GM23248 (cell line): ENCODE results near the gene ZNF710. TPM values are rescaled to one million over a fixed set of nuclear protein-coding genes. Genes with fewer than 3 reads are reported as not detected.

Source experiments
- DNase-seq: peaks from one replicate; pipeline ENCODE4 v3.0.0-alpha.2; 2015
- H2AFZ ChIP-seq: fragments of 200-600 bp; sonication (generic); 2 replicates; pipeline ENCODE4 v1.6.1; 2016; ENCODE audit warnings: antibody characterized with exemption
- H3F3A ChIP-seq: fragments of 200-600 bp; sonication (generic); 2 replicates; pipeline ENCODE4 v1.6.1; 2016; ENCODE audit warnings: mild to moderate bottlenecking, antibody characterized with exemption, mixed run types; ENCODE audit not compliant: insufficient read depth
- H3K27ac ChIP-seq: fragments of 200-600 bp; sonication (generic); 2 replicates; pipeline ENCODE4 v1.5.1; 2016; ENCODE audit warnings: mild to moderate bottlenecking
- H3K27me3 ChIP-seq: fragments of 200-600 bp; sonication (generic); replicated peaks from 2 replicates; pipeline ENCODE4 v1.6.1; 2016; ENCODE audit warnings: mild to moderate bottlenecking; ENCODE audit not compliant: insufficient read depth
- H3K36me3 ChIP-seq: fragments of 200-600 bp; sonication (generic); 2 replicates; pipeline ENCODE4 v1.6.1; 2016; ENCODE audit warnings: low read depth, mild to moderate bottlenecking
- H3K4me1 ChIP-seq: fragments of 200-600 bp; sonication (generic); 2 replicates; pipeline ENCODE4 v1.6.1; 2016; ENCODE audit warnings: mild to moderate bottlenecking; ENCODE audit not compliant: insufficient read depth
- H3K4me2 ChIP-seq: fragments of 200-600 bp; sonication (generic); one replicate; pipeline ENCODE4 v1.6.1; 2016; ENCODE audit warnings: mild to moderate bottlenecking; ENCODE audit not compliant: unreplicated experiment
- H3K4me3 ChIP-seq: fragments of 200-600 bp; sonication (generic); 2 replicates; pipeline ENCODE4 v1.5.1; 2016; ENCODE audit warnings: mild to moderate bottlenecking
- H3K79me2 ChIP-seq: fragments of 200-600 bp; sonication (generic); 2 replicates; pipeline ENCODE4 v1.6.1; 2016; ENCODE audit warnings: mild to moderate bottlenecking; ENCODE audit not compliant: insufficient read depth
- H3K9ac ChIP-seq: fragments of 200-600 bp; sonication (generic); 2 replicates; pipeline ENCODE4 v1.6.1; 2016; ENCODE audit warnings: mild to moderate bottlenecking
- H3K9me2 ChIP-seq: fragments of 200-600 bp; sonication (generic); 2 replicates; pipeline ENCODE4 v1.6.1; 2016; ENCODE audit warnings: mixed run types, mild to moderate bottlenecking, moderate library complexity; ENCODE audit not compliant: insufficient read depth
- H3K9me3 ChIP-seq: fragments of 200-600 bp; sonication (generic); one replicate; pipeline ENCODE4 v1.6.1; 2017; ENCODE audit warnings: low read depth
- H4K20me1 ChIP-seq: fragments of 200-600 bp; sonication (generic); 2 replicates; pipeline ENCODE4 v1.6.0; 2016; ENCODE audit not compliant: insufficient read depth
- EZH2 ChIP-seq: fragments of 200-600 bp; sonication (generic); IDR thresholded peaks from 2 replicates; pipeline ENCODE4 v1.6.1; 2018; ENCODE audit warnings: antibody characterized with exemption, mild to moderate bottlenecking; ENCODE audit not compliant: insufficient read depth, poor library complexity, severe bottlenecking
- EZH2phosphoT487 ChIP-seq: fragments of 200-600 bp; sonication (generic); IDR thresholded peaks from 2 replicates; pipeline ENCODE4 v1.6.1; 2018; ENCODE audit warnings: antibody characterized with exemption, moderate library complexity, mild to moderate bottlenecking, low read depth; ENCODE audit not compliant: insufficient read depth
- WGBS, 2 experiments: methylation state at CpG; one replicate each; pipeline ENCODE4 v1.1.6; 2015 to 2017; ENCODE audit warnings: low lambda C conversion rate in 2 of 2, low coverage in 1 of 2; ENCODE audit errors: missing lambda C conversion rate in 2 of 2; 5-methylcytosine and 5-hydroxymethylcytosine counted together
- in situ Hi-C: fragments of 300-500 bp; cut with MboI; formaldehyde crosslinking; loops from 2 replicates; pipeline ENCODE4 v1.15.0; 2020
- polyA plus RNA-seq: library from polyadenylated mRNA; unstranded; fragments of >200 nt; fragmentation: Nextera tagmentation; extraction: Ambion mirVana; gene quantifications from 2 replicates; pipeline ENCODE4 v1.2.1, GENCODE V29; 2016
- total RNA-seq: library from RNA; depleted of rRNA; stranded (reverse); fragments of >200 nt; shearing (Covaris generic); gene quantifications from 2 replicates; pipeline ENCODE4 v1.2.3, GENCODE V29; 2014

Gene ZNF710
- total and polyA plus RNA-seq, 2 experiments from 2014 or later, result 2.9 to 12.0 TPM

GRCh38 chr15:89980896-89981295 is 20.2 kb upstream of the ZNF710 start:
- DNase-seq, result no peak
- H3K36me3 ChIP-seq, result no peaks in the 10 kb centered on the region
- no peaks in the 10 kb centered on the region for H3K4me1 ChIP-seq
- H3K27ac ChIP-seq, result no peak overlapping the region
- no peak overlapping the region for H3K4me2 ChIP-seq
- H3K27me3 ChIP-seq, result peaks cover 30% of the 10 kb centered on the region
- no peak overlapping the region for H2AFZ ChIP-seq
- no peak overlapping the region for H3K9ac ChIP-seq
- TF ChIP-seq EZH2phosphoT487 (no peak), EZH2 (no peak)
- no peak overlapping the region for H3K4me3 ChIP-seq
- in situ Hi-C loops, result no loop called here
- 56 to 72% methylated on average over 4 of the region's 4 CpGs for WGBS, 2 experiments
- H3F3A ChIP-seq, result no peaks in the 10 kb centered on the region
- no peaks in the 10 kb centered on the region for H3K9me2 ChIP-seq
- no peaks in the 10 kb centered on the region for H4K20me1 ChIP-seq
- H3K9me3 ChIP-seq, result no peaks in the 10 kb centered on the region
- H3K79me2 ChIP-seq, result no peaks in the 10 kb centered on the region

GRCh38 chr15:89982315-89983055 is 18.6 kb upstream of the ZNF710 start:
- no peaks in the 10 kb centered on the region for H3K9me3 ChIP-seq
- H3K36me3 ChIP-seq, result no peaks in the 10 kb centered on the region
- H3K9ac ChIP-seq, result no peak overlapping the region
- DNase-seq, result no peak
- no peak overlapping the region for H2AFZ ChIP-seq
- 24 to 27% methylated on average over 7 of the region's 7 CpGs for WGBS, 2 experiments
- H3K4me3 ChIP-seq, result no peak overlapping the region
- TF ChIP-seq EZH2phosphoT487 (no peak), EZH2 (no peak)
- no peaks in the 10 kb centered on the region for H3F3A ChIP-seq
- H4K20me1 ChIP-seq, result no peaks in the 10 kb centered on the region
- H3K4me1 ChIP-seq, result no peaks in the 10 kb centered on the region
- in situ Hi-C loops, result no loop called here
- no peaks in the 10 kb centered on the region for H3K79me2 ChIP-seq
- no peaks in the 10 kb centered on the region for H3K9me2 ChIP-seq
- H3K27me3 ChIP-seq, result peaks cover 30% of the 10 kb centered on the region
- no peak overlapping the region for H3K27ac ChIP-seq
- H3K4me2 ChIP-seq, result no peak overlapping the region

GRCh38 chr15:89984001-89984400 is 17.1 kb upstream of the ZNF710 start:
- Histone ChIP-seq H3K9ac (no peak overlapping the region), H2AFZ (no peak overlapping the region), H3K9me2 (no peaks in the 10 kb centered on the region), H3F3A (no peaks in the 10 kb centered on the region), H3K27me3 (peaks cover 30% of the 10 kb centered on the region), H3K9me3 (no peaks in the 10 kb centered on the region), H3K36me3 (no peaks in the 10 kb centered on the region), H3K4me2 (no peak overlapping the region), H3K27ac (no peak overlapping the region), H3K4me3 (no peak overlapping the region), H3K4me1 (no peaks in the 10 kb centered on the region), H3K79me2 (no peaks in the 10 kb centered on the region), H4K20me1 (no peaks in the 10 kb centered on the region)
- no peak for DNase-seq
- in situ Hi-C loops, result no loop called here
- no peak for TF ChIP-seq EZH2phosphoT487
- TF ChIP-seq EZH2, result no peak
- 69 to 71% methylated on average over 2 of the region's 2 CpGs for WGBS, 2 experiments

GRCh38 chr15:89984421-89985010 is 16.6 kb upstream of the ZNF710 start:
- Histone ChIP-seq H3K27me3 (peaks cover 30% of the 10 kb centered on the region), H4K20me1 (no peaks in the 10 kb centered on the region), H3K9me3 (no peaks in the 10 kb centered on the region), H3K4me2 (no peak overlapping the region), H3K27ac (no peak overlapping the region), H3F3A (no peaks in the 10 kb centered on the region), H3K9me2 (no peaks in the 10 kb centered on the region), H3K36me3 (no peaks in the 10 kb centered on the region), H2AFZ (no peak overlapping the region), H3K9ac (no peak overlapping the region), H3K4me3 (no peak overlapping the region), H3K4me1 (no peaks in the 10 kb centered on the region), H3K79me2 (no peaks in the 10 kb centered on the region)
- TF ChIP-seq EZH2phosphoT487 (no peak), EZH2 (no peak)
- no peak for DNase-seq
- in situ Hi-C loops, result no loop called here
- 41 to 48% methylated on average over 6 of the region's 6 CpGs for WGBS, 2 experiments
